ENCODE results near the gene SPON1.

GRCh38 chr11:14242733-14243132 is 280.2 kb downstream of the SPON1 start:
- TF ChIP-seq POLR2AphosphoS5 (IDR thresholded peaks at IDR 0.05) (no peak), CTCF (IDR thresholded peaks at IDR 0.05) (no peak), POLR2A (IDR thresholded peaks at IDR 0.05) (no peak), EP300 (IDR thresholded peaks at IDR 0.05) (no peak)
